H1 (cell line): ENCODE data around the gene POLR3K. TPM values are rescaled to one million over a fixed set of nuclear protein-coding genes. Genes with fewer than 3 reads are reported as not detected.

Experiments used
- RAD21 ChIP-seq, 2 experiments: IDR thresholded peaks in 1 of 2; conservative IDR thresholded peaks in 1 of 2; 2 replicates each; pipeline ENCODE4 v1.6.1; 2011; ENCODE audit warnings: low read depth in 2 of 2, low read length in 2 of 2, improper control_type of control experiment in 1 of 2, inconsistent platforms in 1 of 2, mild to moderate bottlenecking in 1 of 2, moderate library complexity in 1 of 2
- polyA plus RNA-seq, 7 experiments: library from polyadenylated mRNA; depleted of rRNA in 3 of 7; stranded (reverse) in 5 of 7; unstranded in 2 of 7; fragments of >200 nt in 5 of 7; fragments of 200-250 nt in 2 of 7; gene quantifications; 1 replicate in 5 of 7; 2 replicates in 1 of 7; 4 replicates in 1 of 7; pipeline versions ENCODE4 v1.2.1 to v1.2.3, GENCODE V29; 2011 to 2013; ENCODE audit warnings: missing spikeins in 2 of 7, mixed read lengths in 2 of 7
- total RNA-seq: library from RNA; stranded (reverse); fragmentation: NEBNext Ultra II Directional; extraction: Animal tissue kit (Norgen Biotek cat#: 25700); gene quantifications from 2 replicates; pipeline ENCODE4 v1.2.1, GENCODE V29; 2021

Gene POLR3K
- total and polyA plus RNA-seq, 2 of the 8 experiments (the other 6 are each of a cell fraction or from before 2014, with no cell fraction given): 45.4 to 80.5 TPM

DNA sequence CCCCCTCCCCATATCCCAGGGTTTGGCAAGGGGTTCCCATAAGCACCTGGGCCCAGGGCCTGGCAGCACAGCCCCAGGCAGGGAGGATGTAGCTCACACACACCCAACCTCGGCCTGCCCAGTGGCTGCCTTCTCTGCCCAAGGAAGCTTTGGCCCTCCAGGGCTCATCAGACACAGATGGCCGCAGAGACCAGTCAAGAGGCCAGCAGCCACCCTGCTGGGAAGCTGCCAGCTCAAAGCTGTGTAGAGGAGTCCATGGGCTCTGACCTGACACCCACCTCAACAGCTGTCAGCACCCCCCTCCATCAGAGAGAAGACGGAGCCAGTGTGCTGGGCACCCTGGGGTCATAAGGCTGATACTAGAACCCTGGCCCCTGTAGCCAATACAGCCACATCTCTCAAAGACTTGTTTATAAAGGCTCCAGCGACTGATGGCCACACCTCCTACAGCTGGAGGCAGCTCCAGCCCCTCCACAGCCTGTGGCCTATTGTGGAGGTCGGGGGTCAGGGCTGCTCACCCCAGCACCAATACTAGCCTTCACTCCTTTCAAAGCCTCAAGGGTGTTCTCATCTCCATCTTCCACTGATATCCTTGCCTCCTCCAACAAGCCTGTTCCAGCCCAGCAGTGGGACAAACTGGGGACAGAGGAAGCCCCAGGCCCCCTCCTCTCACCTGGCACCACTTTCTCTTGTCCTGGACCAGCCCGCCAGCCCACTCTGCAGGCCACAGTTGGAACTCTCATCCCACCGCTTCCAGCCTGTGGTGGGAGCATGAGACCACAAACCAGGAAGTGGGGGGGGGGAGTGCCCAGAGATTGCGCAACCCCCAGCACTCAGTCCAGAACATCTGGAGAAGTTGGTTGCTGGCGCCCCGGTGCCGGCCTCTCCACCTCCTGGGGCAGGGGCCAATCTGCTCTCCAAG is 22.4 kb upstream of the POLR3K start (continued):
- peak; percentile 32 to 47 for TF ChIP-seq RAD21 (IDR thresholded peaks at IDR 0.05 in 1 of 2, conservative IDR thresholded peaks at IDR 0.05 in 1 of 2; ENCODE audit: low read depth in 2 of 2, low read length in 2 of 2)
- TF ChIP-seq, all 59 proteins: peak for 4
